ENCODE measurements around the gene PLCE1. TPM values are rescaled to one million over a fixed set of nuclear protein-coding genes. Genes with fewer than 3 reads are reported as not detected.

The PLCE1 gene
- total and polyA plus RNA-seq, 2 of the 4 experiments (the other 2 are of a cell fraction) = 2.2 to 4.5 TPM

DNA sequence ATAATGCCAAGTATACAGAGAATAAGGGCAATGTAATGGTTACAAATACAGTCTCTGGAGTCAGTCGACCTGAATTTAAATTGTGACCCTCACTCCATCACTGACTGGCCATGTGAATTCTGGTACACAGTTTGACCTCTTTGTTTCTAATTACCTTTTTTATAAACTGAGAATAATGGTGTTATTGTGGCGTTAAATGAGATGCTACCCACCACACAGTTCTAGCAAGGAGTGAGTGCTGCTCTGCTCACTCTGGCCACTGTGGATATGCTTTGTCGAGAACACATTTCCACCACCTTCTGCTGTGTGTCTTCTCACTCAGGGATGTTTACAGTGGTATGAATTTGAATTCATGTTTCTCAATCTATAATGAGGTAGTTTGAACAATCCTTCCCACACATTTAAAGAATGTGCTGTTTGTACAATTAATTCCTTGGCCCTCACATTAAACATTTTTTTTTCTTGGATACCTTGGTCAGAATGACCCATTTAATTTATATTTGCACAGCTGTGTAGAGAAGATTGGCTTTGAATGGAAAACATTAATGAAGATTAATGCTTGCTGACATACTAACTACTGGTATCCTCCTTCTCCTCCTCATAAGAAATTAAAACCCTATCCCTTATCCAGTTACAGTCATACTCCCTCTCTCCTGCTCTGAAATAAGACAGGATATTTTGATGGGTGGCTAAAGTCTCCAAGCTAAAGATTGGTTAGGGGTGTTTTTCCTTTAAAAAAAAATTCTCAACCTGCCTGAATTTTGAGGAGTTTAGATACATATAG is 42.4 kb downstream of the PLCE1 start:
- Histone ChIP-seq H3K18ac (ENCODE audit: low read depth, low read length) (no peak overlapping the region), H2BK120ac (ENCODE audit: low read depth, low read length) (no peak overlapping the region), H3K4me2 (ENCODE audit: low read depth, low read length) (no peak overlapping the region), H3K27ac (ENCODE audit: insufficient read depth, low read length) (no peak overlapping the region), H2BK20ac (ENCODE audit: low read depth, low read length) (no peak overlapping the region), H3K27me3 (ENCODE audit: control insufficient read depth, insufficient read depth, low read length) (no peaks in the 10 kb centered on the region), H3K4ac (ENCODE audit: low read depth, low read length) (no peak overlapping the region), H3K36me3 (ENCODE audit: control insufficient read depth, insufficient read depth, low read length) (no peaks in the 10 kb centered on the region), H3K9me3 (ENCODE audit: control insufficient read depth, insufficient read depth, low read length) (no peaks in the 10 kb centered on the region), H3K9me1 (ENCODE audit: insufficient read depth, low read length) (0 out of 2 replicates have a peak, but pooled peaks cover 3% of the 10 kb centered on the region), H2BK5ac (ENCODE audit: low read depth, low read length, poor library complexity, severe bottlenecking) (no peak overlapping the region), H3K9ac (ENCODE audit: low read depth, low read length) (no peak overlapping the region), H4K5ac (ENCODE audit: low read depth, low read length) (no peak overlapping the region), H2AK5ac (ENCODE audit: low read depth, low read length) (no peak overlapping the region), H3K4me1 (ENCODE audit: control insufficient read depth, insufficient read depth, low read length) (peaks cover under 1% of the 10 kb centered on the region; the same call in 1 of the 2 replicates), H3K79me1 (ENCODE audit: low read depth in 1 of 2, low read length in 2 of 2) (no peaks in the 10 kb centered on the region), H2AFZ (replicated peaks; ENCODE audit: low read length, poor library complexity) (no peak overlapping the region), H3K23ac (ENCODE audit: low read depth, low read length) (no peak overlapping the region), H3K14ac (replicated peaks; ENCODE audit: low read depth, low read length) (no peak overlapping the region), H2BK15ac (ENCODE audit: low read depth, low read length) (no peak overlapping the region), H4K20me1 (ENCODE audit: insufficient read depth, low read length) (no peaks in the 10 kb centered on the region), H2AK9ac (replicated peaks; ENCODE audit: low read depth, low read length, poor library complexity) (no peak overlapping the region), H4K91ac (ENCODE audit: insufficient read depth, low read depth, low read length) (no peak overlapping the region), H4K8ac (ENCODE audit: low read depth in 2 of 2, low read length in 2 of 2) (no peak overlapping the region), H3K56ac (ENCODE audit: extremely low read depth, insufficient read depth, low read length) (no peak overlapping the region), H3K4me3 (ENCODE audit: insufficient read depth, low read depth, low read length) (no peak overlapping the region)
- no TSS peak for BruUV-seq (replicated peaks)
- peak; percentile 24; the same call in 1 of the 2 replicates for ATAC-seq (ENCODE audit: low read depth)
- DNase-seq = no peak
- dilution Hi-C loops (cut with HindIII; ENCODE audit: low sequenced_read_pairs, unreplicated experiment) = no loop called here
- ChIA-PET CTCF (no interaction called here), POLR2A (ENCODE audit: unreplicated experiment) (no interaction called here)
- no CpG with 5 or more reads among the region's 3 CpGs for WGBS, 2 experiments (ENCODE audit: extremely low coverage in 2 of 2, insufficient read length in 1 of 2)
- intact Hi-C loops (cut with micrococcal nuclease) = no loop called here
- no peak for TF ChIP-seq MAFK (IDR thresholded peaks at IDR 0.05; ENCODE audit: low read depth, low read length)
- no peak for TF ChIP-seq CEBPB (IDR thresholded peaks at IDR 0.05; ENCODE audit: low read depth, low read length)
- in situ Hi-C loops (cut with MboI; ENCODE audit: low sequenced_read_pairs) = no loop called here
